T-helper 17 cell (primary cell): ENCODE results near the gene TSBP1. TPM values are rescaled to one million over a fixed set of nuclear protein-coding genes. Genes with fewer than 3 reads are reported as not detected.
"Not testable (repeated sequence)": the region's sequence is repeated elsewhere in the genome, so short reads cannot be mapped to it uniquely, and the experiment has no call there.

ENCODE experiments used
- ATAC-seq: fragments of 150-1000 bp; cut with Tn5 transposase; 2 replicates; pipeline ENCODE4 v1.10.0; 2021; ENCODE audit warnings: mild to moderate bottlenecking, moderate library complexity
- DNase-seq, 3 donors: peaks; one replicate each; pipeline versions ENCODE4 v3.0.0 to v3.0.0-alpha.2; 2020 to 2021
- H3K9me3 ChIP-seq: one replicate; pipeline ENCODE4 v1.7.0; 2013; ENCODE audit warnings: low read length, mild to moderate bottlenecking; ENCODE audit not compliant: control insufficient read depth, poor library complexity, severe bottlenecking
- H3K27ac Mint-ChIP-seq: one replicate; pipeline ENCODE4 v1.8.0; 2022; ENCODE audit warnings: mild to moderate bottlenecking, moderate library complexity, mixed read lengths
- H3K27me3 Mint-ChIP-seq: one replicate; pipeline ENCODE4 v1.8.0; 2022; ENCODE audit warnings: mixed read lengths
- H3K36me3 Mint-ChIP-seq: one replicate; pipeline ENCODE4 v1.8.0; 2022; ENCODE audit warnings: low read depth, mixed read lengths
- H3K4me1 Mint-ChIP-seq: one replicate; pipeline ENCODE4 v1.8.0; 2022; ENCODE audit warnings: mild to moderate bottlenecking, mixed read lengths
- H3K4me3 Mint-ChIP-seq: one replicate; pipeline ENCODE4 v1.8.0; 2022; ENCODE audit warnings: mild to moderate bottlenecking, moderate library complexity, mixed read lengths
- total RNA-seq, 4 donors: library from RNA in 2 of 4; stranded (reverse) in 2 of 4; gene quantifications; one replicate each; pipeline ENCODE4 v1.2.3 and lab custom pipeline; 2022 to 2026

Gene TSBP1
- total RNA-seq, 2 donors from 2014 or later, result not detected

GRCh38 chr6:32393665-32394420 is 22.1 kb upstream of the TSBP1 start:
- Mint-ChIP-seq H3K4me1 (no peaks in the 10 kb centered on the region), H3K27me3 (peaks cover 41% of the 10 kb centered on the region), H3K27ac (no peak overlapping the region), H3K4me3 (no peak overlapping the region), H3K36me3 (no peaks in the 10 kb centered on the region)
- no peak for ATAC-seq
- no peak for DNase-seq
- H3K9me3 ChIP-seq, result no peaks in the 10 kb centered on the region

- Mint-ChIP-seq H3K27me3 (peaks cover 60% of the 10 kb centered on the region), H3K4me3 (no peak overlapping the region), H3K36me3 (no peaks in the 10 kb centered on the region), H3K27ac (no peak overlapping the region), H3K4me1 (no peaks in the 10 kb centered on the region)
- DNase-seq, result no peak
- no peak for ATAC-seq
- no peaks in the 10 kb centered on the region for H3K9me3 ChIP-seq
Observed at GRCh38 chr6:32391505-32391904, 19.8 kb upstream of the TSBP1 start.

- peaks cover 53% of the 10 kb centered on the region for H3K27me3 Mint-ChIP-seq
- H3K4me1 Mint-ChIP-seq, result no peaks in the 10 kb centered on the region
- no peak overlapping the region for H3K27ac Mint-ChIP-seq
- H3K9me3 ChIP-seq, result no peaks in the 10 kb centered on the region
- ATAC-seq, result no peak
- no peak overlapping the region for H3K4me3 Mint-ChIP-seq
- no peaks in the 10 kb centered on the region for H3K36me3 Mint-ChIP-seq
- DNase-seq, result no peak
Observed at GRCh38 chr6:32387589-32388340, 16.1 kb upstream of the TSBP1 start.

- H3K36me3 Mint-ChIP-seq, result no peaks in the 10 kb centered on the region
- H3K27ac Mint-ChIP-seq, result no peak overlapping the region
- DNase-seq (no peak), ATAC-seq (no peak)
- H3K27me3 Mint-ChIP-seq, result peaks cover 56% of the 10 kb centered on the region
- H3K4me1 Mint-ChIP-seq, result no peaks in the 10 kb centered on the region
- no peak overlapping the region for H3K4me3 Mint-ChIP-seq
- H3K9me3 ChIP-seq, result no peaks in the 10 kb centered on the region
Observed at GRCh38 chr6:32386040-32386439, 14.3 kb upstream of the TSBP1 start.

GRCh38 chr6:32382757-32383420 is 11.2 kb upstream of the TSBP1 start:
- DNase-seq (no peak), ATAC-seq (no peak)
- H3K27ac Mint-ChIP-seq, result no peak overlapping the region
- peaks cover 40% of the 10 kb centered on the region for H3K27me3 Mint-ChIP-seq
- H3K9me3 ChIP-seq, result no peaks in the 10 kb centered on the region
- H3K4me1 Mint-ChIP-seq, result no peaks in the 10 kb centered on the region
- H3K4me3 Mint-ChIP-seq, result no peak overlapping the region
- H3K36me3 Mint-ChIP-seq, result no peaks in the 10 kb centered on the region

GRCh38 chr6:32379545-32379944 is 7.8 kb upstream of the TSBP1 start:
- no peak for ATAC-seq
- DNase-seq, result no peak
- Mint-ChIP-seq H3K36me3 (peaks cover 4% of the 10 kb centered on the region), H3K27ac (no peak overlapping the region), H3K27me3 (peaks cover 52% of the 10 kb centered on the region), H3K4me1 (peaks cover 3% of the 10 kb centered on the region), H3K4me3 (no peak overlapping the region)
- H3K9me3 ChIP-seq, result no peaks in the 10 kb centered on the region

- peak overlapping the region; percentile 47 for H3K27ac Mint-ChIP-seq
- ATAC-seq (no peak), DNase-seq (no peak)
Observed at GRCh38 chr6:32375739-32376529, 4.2 kb upstream of the TSBP1 start.

GRCh38 chr6:32371229-32371628 is 474 bp downstream of the TSBP1 start:
- Mint-ChIP-seq H3K27ac (no peak overlapping the region), H3K4me1 (peaks cover 4% of the 10 kb centered on the region), H3K4me3 (no peak overlapping the region), H3K36me3 (peaks cover 5% of the 10 kb centered on the region), H3K27me3 (peaks cover 78% of the 10 kb centered on the region)
- H3K9me3 ChIP-seq, result no peaks in the 10 kb centered on the region
- ATAC-seq, result no peak
- DNase-seq, result no peak

More at GRCh38 chr6:32375739-32376529, 4.2 kb upstream of the TSBP1 start:
- Mint-ChIP-seq H3K27me3 (peaks cover 62% of the 10 kb centered on the region), H3K36me3 (peaks cover 6% of the 10 kb centered on the region), H3K4me1 (peaks cover 3% of the 10 kb centered on the region), H3K4me3 (no peak overlapping the region)
- H3K9me3 ChIP-seq, result no peaks in the 10 kb centered on the region

- H3K27me3 Mint-ChIP-seq, result peaks cover 75% of the 10 kb centered on the region
- H3K4me1 Mint-ChIP-seq, result peaks cover 3% of the 10 kb centered on the region
- DNase-seq (no peak), ATAC-seq (no peak)
- peaks cover 5% of the 10 kb centered on the region for H3K36me3 Mint-ChIP-seq
- no peak overlapping the region for H3K27ac Mint-ChIP-seq
- H3K4me3 Mint-ChIP-seq, result no peak overlapping the region
- H3K9me3 ChIP-seq, result no peaks in the 10 kb centered on the region
Observed at GRCh38 chr6:32370505-32370904, 1.2 kb downstream of the TSBP1 start.

GRCh38 chr6:32369660-32370059 is 2.0 kb downstream of the TSBP1 start:
- H3K4me1 Mint-ChIP-seq, result peaks cover 3% of the 10 kb centered on the region
- ATAC-seq (no peak), DNase-seq (no peak)
- H3K9me3 ChIP-seq, result no peaks in the 10 kb centered on the region
- peaks cover 5% of the 10 kb centered on the region for H3K36me3 Mint-ChIP-seq
- peaks cover 74% of the 10 kb centered on the region for H3K27me3 Mint-ChIP-seq
- H3K4me3 Mint-ChIP-seq, result no peak overlapping the region
- no peak overlapping the region for H3K27ac Mint-ChIP-seq

GRCh38 chr6:32367644-32368043 is 4.1 kb downstream of the TSBP1 start:
- no peak for ATAC-seq

GRCh38 chr6:32359225-32359624 is 12.5 kb downstream of the TSBP1 start:
- H3K9me3 ChIP-seq, ATAC-seq, H3K36me3 Mint-ChIP-seq, H3K4me1 Mint-ChIP-seq, H3K4me3 Mint-ChIP-seq, H3K27ac Mint-ChIP-seq, DNase-seq: not testable (repeated sequence)
- peaks cover 15% of the 10 kb centered on the region for H3K27me3 Mint-ChIP-seq

More at GRCh38 chr6:32367644-32368043, 4.1 kb downstream of the TSBP1 start:
- DNase-seq, result no peak
- peaks cover 5% of the 10 kb centered on the region for H3K36me3 Mint-ChIP-seq
- no peaks in the 10 kb centered on the region for H3K9me3 ChIP-seq
- peaks cover 70% of the 10 kb centered on the region for H3K27me3 Mint-ChIP-seq
- H3K4me3 Mint-ChIP-seq, result no peak overlapping the region
- no peak overlapping the region for H3K27ac Mint-ChIP-seq
- H3K4me1 Mint-ChIP-seq, result peaks cover 3% of the 10 kb centered on the region

GRCh38 chr6:32358548-32358947 is 13.2 kb downstream of the TSBP1 start:
- not testable (repeated sequence) for ATAC-seq, H3K27ac Mint-ChIP-seq, H3K36me3 Mint-ChIP-seq, H3K4me3 Mint-ChIP-seq, DNase-seq, H3K9me3 ChIP-seq, H3K4me1 Mint-ChIP-seq
- H3K27me3 Mint-ChIP-seq, result peaks cover 12% of the 10 kb centered on the region
